ENCODE measurements around the gene FAM20A.

DNA sequence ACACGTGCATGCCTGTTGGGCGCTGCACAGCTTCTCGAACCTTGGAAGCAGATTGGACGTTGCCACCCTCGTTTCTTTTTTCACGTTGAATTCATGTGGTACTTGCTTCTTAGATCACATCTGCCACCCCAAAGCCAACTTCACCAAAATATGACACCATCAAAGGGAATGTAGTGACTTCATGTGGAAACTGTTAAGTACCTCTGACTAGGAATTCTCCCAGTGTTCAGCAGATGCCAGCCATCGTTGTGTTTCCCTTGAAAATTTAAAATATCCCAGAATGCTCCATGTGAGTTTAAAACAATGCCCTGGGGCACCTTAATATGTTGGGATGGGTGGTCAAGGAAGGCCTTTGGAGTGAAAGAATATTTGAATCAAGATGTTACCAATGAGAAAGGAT lies 22.6 kb upstream of the FAM20A start:
- TF ChIP-seq CEBPB (IDR thresholded peaks at IDR 0.05), result no peak
- TF ChIP-seq TAF1 (IDR thresholded peaks at IDR 0.05; ENCODE audit: low read depth), result no peak
- no peak for TF ChIP-seq FOXM1 (IDR thresholded peaks at IDR 0.05; ENCODE audit: borderline replicate concordance, low read depth)
- TF ChIP-seq, protein P1, sequence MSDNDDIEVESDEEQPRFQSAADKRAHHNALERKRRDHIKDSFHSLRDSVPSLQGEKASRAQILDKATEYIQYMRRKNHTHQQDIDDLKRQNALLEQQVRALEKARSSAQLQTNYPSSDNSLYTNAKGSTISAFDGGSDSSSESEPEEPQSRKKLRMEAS (IDR thresholded peaks at IDR 0.05), result no peak
